H1 (cell line): ENCODE measurements around the gene FHOD1. TPM values are rescaled to one million over a fixed set of nuclear protein-coding genes. Genes with fewer than 3 reads are reported as not detected.

Experiments
- CTCF ChIA-PET: fragments of 300-600 bp; sonication (Branson Sonifier 250); formaldehyde crosslinking; loops from one replicate; lab custom pipeline; 2021; ENCODE audit not compliant: partially characterized antibody; lab: Charles Lee
- POLR2A ChIA-PET: fragments of 300-600 bp; sonication (Branson Sonifier 250); formaldehyde crosslinking; loops from one replicate; lab custom pipeline; 2021; ENCODE audit warnings: inconsistent platforms; ENCODE audit not compliant: partially characterized antibody; lab: Charles Lee
- DNase-seq, 2 experiments: peaks; one replicate each; pipeline versions ENCODE4 v3.0.0 to v3.0.0-alpha.2; 2010 to 2022; ENCODE audit warnings: low spot score in 2 of 2, low read depth in 1 of 2, mixed read lengths in 1 of 2
- FAIRE-seq: peaks from 2 replicates; lab custom pipeline; 2011; peaks lifted over from hg19 to GRCh38; lab: Jason Lieb, UNC
- H2AFZ ChIP-seq: 2 replicates; pipeline ENCODE4 v1.8.1; 2012; ENCODE audit warnings: low read length, inconsistent platforms
- H2AK5ac ChIP-seq: 2 replicates; pipeline ENCODE4 v1.6.1; 2013; ENCODE audit warnings: low read depth, low read length
- H2BK120ac ChIP-seq: replicated peaks from 2 replicates; pipeline ENCODE3; 2013; ENCODE audit warnings: low read depth, low read length, inconsistent platforms
- H2BK12ac ChIP-seq: 2 replicates; pipeline ENCODE4 v1.6.1; 2013; ENCODE audit warnings: low read depth, low read length
- H2BK15ac ChIP-seq: 2 replicates; pipeline ENCODE4 v1.6.1; 2013; ENCODE audit warnings: low read length
- H2BK20ac ChIP-seq: 2 replicates; pipeline ENCODE4 v1.6.1; 2013; ENCODE audit warnings: low read length
- H2BK5ac ChIP-seq: 2 replicates; pipeline ENCODE4 v1.6.1; 2013; ENCODE audit warnings: low read depth, low read length
- H3K14ac ChIP-seq: 2 replicates; pipeline ENCODE4 v1.6.1; 2013; ENCODE audit warnings: inconsistent platforms; ENCODE audit not compliant: insufficient read length
- H3K18ac ChIP-seq: 2 replicates; pipeline ENCODE4 v1.6.1; 2013; ENCODE audit warnings: low read length; ENCODE audit errors: extremely low read depth
- H3K23ac ChIP-seq: 2 replicates; pipeline ENCODE4 v1.6.1; 2013; ENCODE audit warnings: inconsistent platforms; ENCODE audit not compliant: insufficient read length
- H3K23me2 ChIP-seq: 2 replicates; pipeline ENCODE4 v1.6.1; 2013; ENCODE audit warnings: low read depth, low read length
- H3K27ac ChIP-seq: 2 replicates; pipeline ENCODE4 v1.6.1; 2011; ENCODE audit warnings: low read depth, low read length, inconsistent platforms
- H3K27me3 ChIP-seq, 4 experiments: replicated peaks in 1 of 4; 1 replicate in 1 of 4; 2 replicates in 3 of 4; pipeline versions ENCODE4 v1.6.1 to v1.8.1; 2011 to 2013; ENCODE audit warnings: low read length in 3 of 4, mild to moderate bottlenecking in 3 of 4, inconsistent platforms in 2 of 4, mixed read lengths in 2 of 4, moderate library complexity in 1 of 4; ENCODE audit not compliant: control insufficient read depth in 3 of 4, insufficient read depth in 3 of 4; ENCODE audit errors: extremely low read depth in 1 of 4
- H3K36me3 ChIP-seq, 4 experiments: 2 replicates each; pipeline versions ENCODE4 v1.6.1 to v1.8.1; 2011 to 2013; ENCODE audit warnings: mild to moderate bottlenecking in 4 of 4, low read length in 3 of 4, moderate library complexity in 2 of 4, control low read depth in 1 of 4, inconsistent platforms in 1 of 4; ENCODE audit not compliant: insufficient read depth in 4 of 4, control insufficient read depth in 2 of 4
- H3K4ac ChIP-seq: replicated peaks from 2 replicates; pipeline ENCODE3; 2013; ENCODE audit warnings: low read length, low read depth, mixed read lengths, inconsistent platforms; ENCODE audit not compliant: insufficient read length
- H3K4me1 ChIP-seq, 4 experiments: replicated peaks in 1 of 4; 1 replicate in 1 of 4; 2 replicates in 3 of 4; pipeline versions ENCODE4 v1.6.1 to v1.8.1; 2011 to 2013; ENCODE audit warnings: low read length in 3 of 4, inconsistent platforms in 2 of 4, mixed read lengths in 1 of 4; ENCODE audit not compliant: insufficient read depth in 4 of 4, control insufficient read depth in 3 of 4
- H3K4me2 ChIP-seq, 2 experiments: 2 replicates each; pipeline versions ENCODE4 v1.6.1 to v1.8.1; 2011 to 2013; ENCODE audit warnings: low read depth in 2 of 2, low read length in 2 of 2, control low read depth in 1 of 2, inconsistent platforms in 1 of 2, mild to moderate bottlenecking in 1 of 2; ENCODE audit not compliant: insufficient read depth in 1 of 2
- H3K4me3 ChIP-seq, 4 experiments: fragments of 200-600, 300-600 bp in 1 of 4; sonication (generic), shearing (Covaris generic), sonication (Bioruptor Twin) in 1 of 4; 2 replicates each; pipeline versions ENCODE4 v1.5.1 to v1.8.1; 2011 to 2016; ENCODE audit warnings: low read length in 4 of 4, low read depth in 3 of 4, control low read depth in 2 of 4, inconsistent platforms in 2 of 4, mild to moderate bottlenecking in 2 of 4, mixed read lengths in 1 of 4, moderate library complexity in 1 of 4; ENCODE audit not compliant: insufficient read depth in 2 of 4; ENCODE audit errors: extremely low read depth in 1 of 4
- H3K56ac ChIP-seq: replicated peaks from 2 replicates; pipeline ENCODE3; 2013; ENCODE audit warnings: low read depth, mild to moderate bottlenecking, mixed read lengths, low read length, inconsistent platforms; ENCODE audit not compliant: insufficient read length
- H3K79me1 ChIP-seq: 2 replicates; pipeline ENCODE4 v1.6.1; 2013; ENCODE audit warnings: low read depth, low read length, control low read depth
- H3K79me2 ChIP-seq, 2 experiments: 2 replicates each; pipeline versions ENCODE4 v1.6.1 to v1.8.1; 2012 to 2013; ENCODE audit warnings: low read length in 2 of 2, mild to moderate bottlenecking in 2 of 2, inconsistent platforms in 1 of 2; ENCODE audit not compliant: insufficient read depth in 2 of 2, control insufficient read depth in 1 of 2
- H3K9ac ChIP-seq, 4 experiments: replicated peaks in 1 of 4; 1 replicate in 1 of 4; 2 replicates in 3 of 4; pipeline versions ENCODE4 v1.6.1 to v1.8.1; 2011 to 2013; ENCODE audit warnings: low read depth in 3 of 4, low read length in 3 of 4, control low read depth in 2 of 4, mild to moderate bottlenecking in 2 of 4, moderate library complexity in 2 of 4, inconsistent platforms in 1 of 4; ENCODE audit errors: extremely low read depth in 1 of 4
- H3K9me3 ChIP-seq, 2 experiments: 2 replicates each; pipeline versions ENCODE4 v1.6.1 to v1.8.1; 2012 to 2013; ENCODE audit warnings: mild to moderate bottlenecking in 2 of 2, moderate library complexity in 2 of 2, control low read depth in 1 of 2, inconsistent platforms in 1 of 2, low read depth in 1 of 2, low read length in 1 of 2, mixed read lengths in 1 of 2; ENCODE audit not compliant: insufficient read depth in 2 of 2
- H4K20me1 ChIP-seq, 2 experiments: replicated peaks in 1 of 2; 2 replicates each; pipeline versions ENCODE3 to v1.8.1; 2011 to 2013; ENCODE audit warnings: inconsistent platforms in 2 of 2, low read length in 2 of 2, mild to moderate bottlenecking in 1 of 2; ENCODE audit not compliant: insufficient read depth in 2 of 2, control insufficient read depth in 1 of 2
- H4K5ac ChIP-seq: 2 replicates; pipeline ENCODE4 v1.6.1; 2013; ENCODE audit warnings: low read length, low read depth, mixed read lengths, inconsistent platforms; ENCODE audit not compliant: insufficient read length
- H4K8ac ChIP-seq: 2 replicates; pipeline ENCODE4 v1.8.0; 2013; ENCODE audit warnings: mild to moderate bottlenecking, moderate library complexity, low read length, inconsistent platforms; ENCODE audit not compliant: insufficient read depth; ENCODE audit errors: extremely low read depth
- H4K91ac ChIP-seq: replicated peaks from 2 replicates; pipeline ENCODE3; 2013; ENCODE audit warnings: low read length, mixed read lengths, inconsistent platforms; ENCODE audit not compliant: insufficient read length
- CEBPB ChIP-seq: IDR thresholded peaks from 2 replicates; pipeline ENCODE4 v1.6.1; 2012; ENCODE audit warnings: low read depth, low read length
- EZH2 ChIP-seq: fragments of 200-600 bp; sonication (generic); IDR thresholded peaks from 2 replicates; pipeline ENCODE4 v1.7.1; 2012; ENCODE audit warnings: low read depth, mild to moderate bottlenecking, moderate library complexity, low read length, inconsistent platforms; ENCODE audit not compliant: severe bottlenecking
- HDAC6 ChIP-seq: IDR thresholded peaks from one replicate; pipeline ENCODE4 v1.7.1; 2012; ENCODE audit warnings: low read depth, mild to moderate bottlenecking, inconsistent platforms, low read length, moderate library complexity
- PHF8 ChIP-seq: fragments of 200-600 bp; sonication (generic); conservative IDR thresholded peaks from 2 replicates; pipeline ENCODE4 v1.7.1; 2012; ENCODE audit warnings: low read depth, mild to moderate bottlenecking, inconsistent platforms, low read length, moderate library complexity
- RAD21 ChIP-seq, 2 experiments: IDR thresholded peaks in 1 of 2; conservative IDR thresholded peaks in 1 of 2; 2 replicates each; pipeline ENCODE4 v1.6.1; 2011; ENCODE audit warnings: low read depth in 2 of 2, low read length in 2 of 2, improper control_type of control experiment in 1 of 2, inconsistent platforms in 1 of 2, mild to moderate bottlenecking in 1 of 2, moderate library complexity in 1 of 2
- SIX5 ChIP-seq: IDR thresholded peaks from 2 replicates; pipeline ENCODE4 v1.6.1; 2011; ENCODE audit warnings: mild to moderate bottlenecking, low read depth, low read length
- ZNF274 ChIP-seq: IDR thresholded peaks from 2 replicates; pipeline ENCODE4 v1.7.0; 2012; ENCODE audit warnings: low read length, borderline replicate concordance; ENCODE audit errors: extremely low read depth
- WGBS, 2 experiments: shearing (Covaris generic) in 1 of 2; methylation state at CpG; one replicate each; pipeline versions ENCODE4 v1.1.6 to v1.1.7; 2013 to 2015; ENCODE audit warnings: low lambda C conversion rate in 2 of 2, mixed read lengths in 2 of 2, inconsistent platforms in 1 of 2, low coverage in 1 of 2, missing lambda C conversion rate in 1 of 2; ENCODE audit not compliant: insufficient replicate concordance in 2 of 2, insufficient coverage in 1 of 2, insufficient read length in 1 of 2; ENCODE audit errors: extremely low coverage in 1 of 2, missing lambda C conversion rate in 1 of 2; 5-methylcytosine and 5-hydroxymethylcytosine counted together
- polyA plus RNA-seq, 7 experiments: library from polyadenylated mRNA; depleted of rRNA in 3 of 7; stranded (reverse) in 5 of 7; unstranded in 2 of 7; fragments of >200 nt in 5 of 7; fragments of 200-250 nt in 2 of 7; gene quantifications; 1 replicate in 5 of 7; 2 replicates in 1 of 7; 4 replicates in 1 of 7; pipeline versions ENCODE4 v1.2.1 to v1.2.3, GENCODE V29; 2011 to 2013; ENCODE audit warnings: missing spikeins in 2 of 7, mixed read lengths in 2 of 7
- total RNA-seq: library from RNA; stranded (reverse); fragmentation: NEBNext Ultra II Directional; extraction: Animal tissue kit (Norgen Biotek cat#: 25700); gene quantifications from 2 replicates; pipeline ENCODE4 v1.2.1, GENCODE V29; 2021
- TF ChIP-seq, protein P1 (sequence below): IDR thresholded peaks from 2 replicates; pipeline ENCODE4 v1.6.1; 2012; ENCODE audit warnings: inconsistent platforms
- TF ChIP-seq, protein P2 (sequence below), 3 experiments: IDR thresholded peaks; 1 replicate in 2 of 3; 2 replicates in 1 of 3; pipeline versions ENCODE4 v1.5.1 to v1.6.1; 2011; ENCODE audit warnings: low read length in 3 of 3, mild to moderate bottlenecking in 3 of 3, inconsistent platforms in 2 of 3, low read depth in 1 of 3, moderate library complexity in 1 of 3; ENCODE audit not compliant: insufficient read depth in 1 of 3; ENCODE audit errors: control extremely low read depth in 1 of 3

Gene FHOD1
- total and polyA plus RNA-seq, 2 of the 8 experiments (the other 6 are each of a cell fraction or from before 2014, with no cell fraction given) = 31.3 to 60.7 TPM

DNA sequence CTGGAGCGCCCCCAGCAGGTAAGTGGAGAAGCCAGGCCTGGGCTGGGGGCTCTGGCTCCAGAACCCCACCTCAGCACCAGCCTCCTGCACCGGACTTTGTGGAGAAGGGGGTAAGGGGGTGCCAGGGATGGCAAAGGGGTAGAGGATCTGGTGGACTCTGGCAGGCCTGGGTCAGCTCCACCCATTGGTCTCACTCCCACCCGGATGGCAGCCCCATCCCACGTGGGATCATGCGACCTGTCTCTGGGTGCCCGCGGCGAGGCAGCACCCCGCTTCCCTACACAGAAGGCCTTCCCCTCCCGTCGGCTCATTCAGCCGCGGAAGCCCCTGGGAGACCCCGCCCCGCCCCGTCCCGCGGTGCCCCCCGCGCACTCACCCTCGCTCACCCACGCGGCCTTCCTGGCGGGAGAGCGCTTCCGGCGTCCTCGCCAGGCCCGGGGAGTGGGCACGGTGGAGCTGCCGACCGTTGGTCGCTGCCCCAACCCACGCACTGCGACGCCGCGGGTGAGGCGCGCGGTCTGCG, 31.6 kb upstream of the FHOD1 start:
- Histone ChIP-seq H4K5ac (no peak overlapping the region), H3K79me1 (no peaks in the 10 kb centered on the region), H3K4me2 (peak overlapping the region; percentile 40 to 91), H3K14ac (no peak overlapping the region), H3K4ac (peak overlapping the region; percentile 14), H2BK120ac (no peak overlapping the region), H4K91ac (no peak overlapping the region), H4K8ac (no peak overlapping the region; the same call in 1 of the 2 replicates), H3K4me3 (peak overlapping the region; percentile 37 to 70 (median 44)), H3K56ac (peak overlapping the region; percentile 43), H2BK20ac (no peak overlapping the region), H2BK5ac (no peak overlapping the region), H3K4me1 (no peaks in the 10 kb centered on the region), H3K79me2 (no peaks in the 10 kb centered on the region), H2AK5ac (no peak overlapping the region), H3K23ac (no peak overlapping the region), H3K9ac (no peak overlapping the region), H3K27ac (no peak overlapping the region), H3K23me2 (peaks cover 4% of the 10 kb centered on the region; the same call in 1 of the 2 replicates), H2BK12ac (no peak overlapping the region), H2AFZ (peak overlapping the region; percentile 28; the same call in 1 of the 2 replicates), H3K18ac (peak overlapping the region; percentile 83; the same call in 1 of the 2 replicates), H3K27me3 (peaks cover 0 to 15% (median 12%) of the 10 kb centered on the region in 4 experiments; a peak in 5 of 7 replicates), H3K36me3 (no peaks in the 10 kb centered on the region), H2BK15ac (no peak overlapping the region), H4K20me1 (no peaks in the 10 kb centered on the region), H3K9me3 (no peaks in the 10 kb centered on the region)
- FAIRE-seq (no peak), DNase-seq (peak in 1 of 2 experiments; percentile 74)
- WGBS, 2 experiments = 0% methylated on average over 5 of the region's 42 CpGs; no CpG with 5 or more reads in 1 of the 2 experiments
- ChIA-PET POLR2A (interaction anchor here (0.9 to 1.2 kb wide), 2 partner anchors 13 to 32 kb away, joined by 4 read pairs; no protein-coding TSS in a partner anchor), CTCF (interaction anchor here (0.8 to 3.1 kb wide), 17 partner anchors 8 to 196 kb away, joined by 3 to 27 read pairs (median 4); no protein-coding TSS in a partner anchor)
- TF ChIP-seq HDAC6 (no peak), ZNF274 (no peak), CEBPB (no peak), RAD21 (IDR thresholded peaks at IDR 0.05 in 1 of 2, conservative IDR thresholded peaks at IDR 0.05 in 1 of 2; ENCODE audit: low read depth in 2 of 2, low read length in 2 of 2) (peak in 1 of 2 experiments; percentile 44; a peak in 3 of 4 replicates), SIX5 (no peak), PHF8 (peak; percentile 40; the same call in 1 of the 2 replicates), EZH2 (no peak)
- TF ChIP-seq, protein P1, sequence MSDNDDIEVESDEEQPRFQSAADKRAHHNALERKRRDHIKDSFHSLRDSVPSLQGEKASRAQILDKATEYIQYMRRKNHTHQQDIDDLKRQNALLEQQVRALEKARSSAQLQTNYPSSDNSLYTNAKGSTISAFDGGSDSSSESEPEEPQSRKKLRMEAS = peak; percentile 67
- TF ChIP-seq, protein P2, sequence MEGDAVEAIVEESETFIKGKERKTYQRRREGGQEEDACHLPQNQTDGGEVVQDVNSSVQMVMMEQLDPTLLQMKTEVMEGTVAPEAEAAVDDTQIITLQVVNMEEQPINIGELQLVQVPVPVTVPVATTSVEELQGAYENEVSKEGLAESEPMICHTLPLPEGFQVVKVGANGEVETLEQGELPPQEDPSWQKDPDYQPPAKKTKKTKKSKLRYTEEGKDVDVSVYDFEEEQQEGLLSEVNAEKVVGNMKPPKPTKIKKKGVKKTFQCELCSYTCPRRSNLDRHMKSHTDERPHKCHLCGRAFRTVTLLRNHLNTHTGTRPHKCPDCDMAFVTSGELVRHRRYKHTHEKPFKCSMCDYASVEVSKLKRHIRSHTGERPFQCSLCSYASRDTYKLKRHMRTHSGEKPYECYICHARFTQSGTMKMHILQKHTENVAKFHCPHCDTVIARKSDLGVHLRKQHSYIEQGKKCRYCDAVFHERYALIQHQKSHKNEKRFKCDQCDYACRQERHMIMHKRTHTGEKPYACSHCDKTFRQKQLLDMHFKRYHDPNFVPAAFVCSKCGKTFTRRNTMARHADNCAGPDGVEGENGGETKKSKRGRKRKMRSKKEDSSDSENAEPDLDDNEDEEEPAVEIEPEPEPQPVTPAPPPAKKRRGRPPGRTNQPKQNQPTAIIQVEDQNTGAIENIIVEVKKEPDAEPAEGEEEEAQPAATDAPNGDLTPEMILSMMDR (IDR thresholded peaks at IDR 0.05; ENCODE audit: control extremely low read depth in 1 of 3, insufficient read depth in 1 of 3, low read depth in 1 of 3, low read length in 3 of 3) = peak in 2 of 3 experiments; percentile 59 to 67; a peak in 3 of 4 replicates
